GM23338 (cell line): ENCODE measurements around the gene BHLHE23. TPM values are rescaled to one million over a fixed set of nuclear protein-coding genes. Genes with fewer than 3 reads are reported as not detected.

Experiments used
- ATAC-seq: fragments of 200-7000 bp; cut with Tn5 transposase; 3 replicates; pipeline ENCODE4 v1.9.1; 2020
- DNase-seq: peaks from one replicate; pipeline ENCODE4 v3.0.0-alpha.2; 2015; ENCODE audit warnings: low spot score
- H2AFZ ChIP-seq: fragments of 200-600 bp; sonication (generic); 2 replicates; pipeline ENCODE4 v1.8.0; 2016; ENCODE audit warnings: antibody characterized with exemption, mild to moderate bottlenecking, moderate library complexity
- H3F3A ChIP-seq: fragments of 200-600 bp; sonication (generic); replicated peaks from 2 replicates; pipeline ENCODE4 v1.8.0; 2017; ENCODE audit warnings: antibody characterized with exemption, mixed run types, low read depth
- H3K27ac ChIP-seq: fragments of 200-600 bp; sonication (generic); 2 replicates; pipeline ENCODE4 v1.6.1; 2016; ENCODE audit warnings: low read depth
- H3K27me3 ChIP-seq: fragments of 200-600 bp; sonication (generic); 2 replicates; pipeline ENCODE4 v1.8.0; 2016; ENCODE audit warnings: mild to moderate bottlenecking, mixed run types, moderate library complexity; ENCODE audit not compliant: insufficient read depth
- H3K36me3 ChIP-seq: fragments of 200-600 bp; sonication (generic); 2 replicates; pipeline ENCODE4 v1.8.0; 2016; ENCODE audit warnings: mild to moderate bottlenecking; ENCODE audit not compliant: insufficient read depth
- H3K4me1 ChIP-seq: fragments of 200-600 bp; sonication (generic); 2 replicates; pipeline ENCODE4 v1.8.0; 2016; ENCODE audit warnings: mild to moderate bottlenecking, moderate library complexity; ENCODE audit not compliant: insufficient read depth
- H3K4me2 ChIP-seq: fragments of 200-600 bp; sonication (generic); 2 replicates; pipeline ENCODE4 v1.7.1; 2017; ENCODE audit warnings: mixed run types
- H3K4me3 ChIP-seq: fragments of 200-600 bp; sonication (generic); 2 replicates; pipeline ENCODE4 v1.6.1; 2016; ENCODE audit warnings: mixed run types
- H3K79me2 ChIP-seq: fragments of 200-600 bp; sonication (generic); replicated peaks from 2 replicates; pipeline ENCODE4 v1.8.0; 2017; ENCODE audit warnings: mild to moderate bottlenecking; ENCODE audit not compliant: insufficient read depth
- H3K9me2 ChIP-seq: fragments of 200-600 bp; sonication (generic); 2 replicates; pipeline ENCODE4 v1.8.0; 2017; ENCODE audit not compliant: insufficient read depth
- H4K20me1 ChIP-seq: fragments of 200-600 bp; sonication (generic); replicated peaks from 2 replicates; pipeline ENCODE4 v1.8.0; 2017; ENCODE audit warnings: mild to moderate bottlenecking; ENCODE audit not compliant: insufficient read depth
- H3K27ac Mint-ChIP-seq: 2 replicates; pipeline ENCODE4 v1.8.0; 2020; ENCODE audit warnings: inconsistent platforms, mild to moderate bottlenecking, moderate library complexity, mixed read lengths
- H3K27me3 Mint-ChIP-seq: 3 replicates; pipeline ENCODE4 v1.8.0; 2022; ENCODE audit warnings: low read depth, mild to moderate bottlenecking, moderate library complexity, mixed read lengths, inconsistent platforms; ENCODE audit not compliant: insufficient read depth, poor library complexity
- H3K36me3 Mint-ChIP-seq: 3 replicates; pipeline ENCODE4 v1.8.0; 2021; ENCODE audit warnings: low read depth, mild to moderate bottlenecking, inconsistent platforms, moderate library complexity, mixed read lengths
- H3K4me1 Mint-ChIP-seq: 3 replicates; pipeline ENCODE4 v1.8.0; 2020; ENCODE audit warnings: mild to moderate bottlenecking, inconsistent platforms, mixed read lengths
- H3K4me3 Mint-ChIP-seq: 3 replicates; pipeline ENCODE4 v1.8.0; 2021; ENCODE audit warnings: moderate library complexity, mild to moderate bottlenecking, inconsistent platforms, mixed read lengths
- H3K9me3 Mint-ChIP-seq: 3 replicates; pipeline ENCODE4 v1.8.0; 2020; ENCODE audit warnings: moderate library complexity, mild to moderate bottlenecking, inconsistent platforms, mixed read lengths
- CTCF ChIP-seq, 2 experiments: fragments of 200-600 bp in 1 of 2; sonication (generic) in 1 of 2; conservative IDR thresholded peaks; 2 replicates each; pipeline versions ENCODE4 v1.5.1 to v1.6.1; 2016 to 2017; ENCODE audit warnings: antibody characterized with exemption in 2 of 2, low read depth in 2 of 2, mild to moderate bottlenecking in 2 of 2, moderate library complexity in 1 of 2
- ETS1 ChIP-seq: IDR thresholded peaks from 2 replicates; pipeline ENCODE4 v1.6.1; 2016; ENCODE audit warnings: antibody characterized with exemption
- JUNB ChIP-seq: IDR thresholded peaks from one replicate; pipeline ENCODE4 v1.6.1; 2016; ENCODE audit warnings: antibody characterized with exemption; ENCODE audit not compliant: unreplicated experiment
- NANOG ChIP-seq: IDR thresholded peaks from 2 replicates; pipeline ENCODE4 v1.6.1; 2016; ENCODE audit warnings: antibody characterized with exemption, borderline replicate concordance
- REST ChIP-seq: IDR thresholded peaks from one replicate; pipeline ENCODE4 v1.6.1; 2018; ENCODE audit warnings: antibody characterized with exemption; ENCODE audit not compliant: unreplicated experiment
- STAT1 ChIP-seq: IDR thresholded peaks from one replicate; pipeline ENCODE4 v1.6.1; 2016; ENCODE audit warnings: antibody characterized with exemption; ENCODE audit not compliant: unreplicated experiment
- ZNF114 ChIP-seq: fragments of 250-450 bp; sonication (Bioruptor Pico); IDR thresholded peaks from 2 replicates; pipeline ENCODE4 v1.5.0; 2020; ENCODE audit warnings: mild to moderate bottlenecking, moderate library complexity
- ZNF462 ChIP-seq: fragments of 250-450 bp; sonication (Bioruptor Pico); IDR thresholded peaks from 2 replicates; pipeline ENCODE4 v1.5.0; 2020; ENCODE audit warnings: mild to moderate bottlenecking, moderate library complexity
- polyA plus RNA-seq: library from polyadenylated mRNA; unstranded; fragments of >200 nt; fragmentation: Nextera tagmentation; extraction: Ambion mirVana; gene quantifications from 2 replicates; pipeline ENCODE4 v1.2.1, GENCODE V29; 2016
- total RNA-seq: library from RNA; depleted of rRNA; stranded (reverse); fragments of >200 nt; shearing (Covaris generic); gene quantifications from 2 replicates; pipeline ENCODE4 v1.2.3, GENCODE V29; 2014

BHLHE23 gene
- total and polyA plus RNA-seq, 2 experiments from 2014 or later = 0.52 to 5.0 TPM

- TF ChIP-seq ETS1 (no peak), CTCF (conservative IDR thresholded peaks at IDR 0.05; ENCODE audit: low read depth in 2 of 2) (no peak)
Measured at GRCh38 chr20:63027221-63027921, 20.6 kb upstream of the BHLHE23 start (continued).

GRCh38 chr20:63026582-63027165 lies 19.9 kb upstream of the BHLHE23 start:
- no peaks in the 10 kb centered on the region for H4K20me1 ChIP-seq
- TF ChIP-seq ZNF462 = no peak
- no peak for TF ChIP-seq JUNB
- TF ChIP-seq NANOG = no peak
- TF ChIP-seq CTCF (conservative IDR thresholded peaks at IDR 0.05; ENCODE audit: low read depth in 2 of 2) = no peak
- no peak for TF ChIP-seq ZNF114 (CRISPR knock-in tag)
- no peak for TF ChIP-seq REST
- no peak for TF ChIP-seq STAT1

More at GRCh38 chr20:63026582-63027165, 19.9 kb upstream of the BHLHE23 start:
- H3K4me2 ChIP-seq = no peak overlapping the region
- H3K27me3 ChIP-seq = no peaks in the 10 kb centered on the region
- peaks cover 23% of the 10 kb centered on the region for H3K4me1 ChIP-seq
- no peak overlapping the region for H3K27ac ChIP-seq
- no peaks in the 10 kb centered on the region for H3K79me2 ChIP-seq
- peak overlapping the region; percentile 73; the same call in 1 of the 3 replicates for H3K4me3 Mint-ChIP-seq
- DNase-seq = peak; percentile 1
- no peaks in the 10 kb centered on the region for H3K9me2 ChIP-seq
- peaks cover 30% of the 10 kb centered on the region for H3K4me1 Mint-ChIP-seq
- H3F3A ChIP-seq = peaks cover 23% of the 10 kb centered on the region
- no peaks in the 10 kb centered on the region; the same call in 2 of the 3 replicates for H3K9me3 Mint-ChIP-seq
- H3K27me3 Mint-ChIP-seq = peaks cover 31% of the 10 kb centered on the region
- no peak overlapping the region for H3K27ac Mint-ChIP-seq
- H3K36me3 ChIP-seq = no peaks in the 10 kb centered on the region
- no peaks in the 10 kb centered on the region for H3K36me3 Mint-ChIP-seq
- no peak overlapping the region for H3K4me3 ChIP-seq
- no peak overlapping the region for H2AFZ ChIP-seq
- ATAC-seq = no peak
